Measurements from ENCODE around the gene SPOCK1.

The SPOCK1 gene

DNA sequence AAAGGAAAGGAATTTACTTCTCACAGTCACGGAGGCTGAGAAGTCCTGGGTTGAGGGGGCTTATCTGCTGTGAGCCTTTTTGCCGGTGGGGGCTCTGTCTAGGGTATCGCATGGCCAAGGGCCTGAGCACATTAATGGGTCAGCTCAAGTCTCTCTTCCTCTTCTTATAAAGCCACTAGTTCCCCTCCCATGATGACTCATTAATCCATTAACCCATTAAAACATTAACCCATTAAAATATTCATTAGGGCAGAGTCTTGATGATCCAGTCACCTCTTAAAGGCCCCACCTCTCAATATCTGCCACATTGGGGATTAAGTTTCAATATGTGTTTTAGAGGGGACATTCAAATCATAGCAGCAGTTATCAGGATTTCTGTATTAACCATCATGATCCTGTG lies 406.3 kb downstream of the SPOCK1 start:
- no peak for DNase-seq

DNA sequence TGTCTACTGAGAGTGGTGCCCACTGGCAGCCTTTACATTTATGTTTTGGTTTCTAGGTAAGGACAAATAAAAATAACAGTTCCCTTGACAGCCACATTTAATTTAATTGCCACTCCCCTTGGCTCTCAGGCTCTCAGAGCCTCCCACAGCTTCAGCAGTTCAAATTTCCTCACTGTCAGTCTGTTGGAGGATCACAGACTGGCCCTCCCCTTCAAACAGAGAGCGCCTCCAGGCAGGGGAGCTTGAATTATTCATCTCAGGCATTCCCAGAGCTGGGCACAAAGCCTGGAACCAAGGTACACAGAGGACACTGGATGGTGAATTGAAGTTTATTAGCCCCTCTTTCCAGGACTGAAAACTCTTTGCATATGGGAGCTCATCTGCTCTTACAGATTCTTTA lies 407.7 kb downstream of the SPOCK1 start:
- no peak for DNase-seq

DNA sequence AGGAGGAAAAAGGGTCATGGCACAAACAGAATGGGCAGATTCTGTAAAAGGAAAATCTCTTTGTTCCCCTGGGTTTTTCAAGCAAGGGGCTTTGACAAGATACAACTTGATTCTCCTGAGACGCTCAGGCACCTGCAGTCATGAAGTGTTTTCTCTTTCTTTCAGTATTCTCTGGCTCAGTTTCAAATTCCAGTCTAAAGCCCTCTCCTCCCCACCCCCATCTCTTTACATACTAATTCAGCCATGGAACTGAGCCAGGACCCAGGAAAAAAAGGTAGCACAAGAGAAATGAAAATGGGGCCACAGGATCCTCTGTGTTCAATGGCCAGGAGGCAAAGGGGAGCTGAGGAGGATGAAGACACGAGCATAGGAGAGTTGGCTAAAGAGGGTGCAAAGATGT lies 408.4 kb downstream of the SPOCK1 start:
- DNase-seq, result no peak

DNA sequence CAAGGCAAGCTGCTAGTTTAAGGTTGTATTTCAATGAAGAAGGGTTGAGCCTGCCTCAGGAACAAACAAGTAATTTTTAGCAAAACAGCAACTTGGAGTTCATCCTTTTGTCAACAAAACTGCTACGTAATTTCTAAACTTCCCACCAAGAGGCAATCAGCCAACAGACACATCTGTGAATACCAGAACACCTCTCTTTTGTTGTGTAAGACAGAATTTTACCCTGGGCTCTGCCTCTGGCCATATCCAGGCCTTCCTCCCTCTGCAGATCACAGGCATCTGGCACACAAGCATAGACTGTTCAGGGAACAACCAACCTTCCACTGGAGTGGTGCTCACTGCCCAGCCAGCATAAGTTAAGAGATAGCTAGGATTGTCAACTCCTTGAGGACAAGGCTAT lies 409.0 kb downstream of the SPOCK1 start:
- no peak for DNase-seq

DNA sequence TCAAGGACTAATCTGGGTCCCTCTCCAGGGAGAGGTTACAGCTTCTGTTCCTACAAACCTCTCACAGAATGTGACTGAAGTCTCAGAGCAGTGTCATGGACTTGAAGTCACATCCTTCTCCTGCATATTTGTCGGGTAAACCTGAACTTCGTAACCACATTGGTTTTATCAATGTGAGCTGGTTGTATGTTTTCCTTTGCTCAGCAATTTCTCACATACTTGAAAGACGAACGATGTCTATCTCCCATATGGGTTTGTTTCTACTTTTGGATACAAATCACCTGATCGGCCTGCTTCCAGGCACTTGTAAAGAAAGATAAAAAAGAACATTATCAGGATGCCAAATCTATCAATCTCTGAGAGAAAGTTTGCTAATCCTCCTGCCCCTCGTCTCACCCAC lies 411.0 kb downstream of the SPOCK1 start:
- DNase-seq, result no peak

DNA sequence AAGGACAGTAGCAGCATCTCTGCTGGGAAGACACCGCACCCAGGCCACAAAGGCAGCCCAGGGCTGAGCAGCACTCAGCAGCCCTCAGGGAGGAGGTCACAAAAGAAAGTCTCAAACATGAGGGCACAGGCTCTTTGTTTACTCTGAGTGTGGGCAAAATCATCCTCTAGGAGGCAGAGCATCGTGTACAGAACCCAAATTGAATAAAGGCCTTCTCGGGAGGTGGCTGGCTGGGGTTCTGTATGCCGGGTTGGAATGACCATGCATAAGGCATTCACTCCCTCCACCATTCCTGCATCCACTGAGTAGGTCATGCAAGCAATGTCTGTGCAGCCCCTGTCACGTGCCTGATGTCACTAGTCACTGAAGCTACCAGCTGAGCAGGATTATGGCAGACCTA lies 412.8 kb downstream of the SPOCK1 start:
- DNase-seq, result no peak

DNA sequence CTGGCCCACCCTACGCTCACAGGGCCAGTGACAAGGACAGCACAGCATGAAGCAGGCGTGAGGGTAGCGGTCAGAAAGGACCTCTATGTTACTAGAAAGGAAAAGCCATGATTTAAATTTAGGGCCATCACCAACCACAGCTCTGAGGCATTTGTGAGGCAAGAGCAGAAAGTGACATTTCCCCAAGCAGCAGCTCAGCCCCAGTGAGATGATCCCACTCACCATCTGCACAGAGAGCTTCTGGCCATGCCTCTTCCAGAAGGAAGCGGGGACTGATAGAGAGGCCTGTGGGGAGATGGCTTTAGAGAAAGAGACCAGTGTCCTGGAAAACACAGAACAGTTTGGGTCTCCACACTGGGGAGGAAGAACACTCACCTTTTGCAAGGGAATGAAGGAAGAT lies 413.9 kb downstream of the SPOCK1 start:
- DNase-seq, result no peak

DNA sequence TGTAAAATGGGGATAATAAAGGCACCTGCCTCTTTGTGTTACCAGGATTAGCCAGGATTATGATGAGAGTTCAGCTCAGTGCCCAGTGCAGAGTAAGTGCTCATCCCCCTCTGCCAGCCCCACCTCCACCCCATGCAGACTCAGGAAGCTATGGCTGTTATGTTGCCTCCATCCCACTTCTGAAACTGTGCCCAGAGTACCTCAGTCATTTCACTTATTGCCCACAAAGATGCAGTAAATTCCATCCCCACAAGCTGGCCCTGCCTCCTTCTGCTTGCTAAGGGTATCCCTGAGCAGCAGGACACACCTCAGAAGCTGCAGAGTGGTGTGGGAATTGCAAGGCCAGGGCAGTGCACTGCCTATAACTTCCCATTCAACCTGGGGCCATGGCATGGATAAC lies 415.1 kb downstream of the SPOCK1 start:
- no peak for DNase-seq

DNA sequence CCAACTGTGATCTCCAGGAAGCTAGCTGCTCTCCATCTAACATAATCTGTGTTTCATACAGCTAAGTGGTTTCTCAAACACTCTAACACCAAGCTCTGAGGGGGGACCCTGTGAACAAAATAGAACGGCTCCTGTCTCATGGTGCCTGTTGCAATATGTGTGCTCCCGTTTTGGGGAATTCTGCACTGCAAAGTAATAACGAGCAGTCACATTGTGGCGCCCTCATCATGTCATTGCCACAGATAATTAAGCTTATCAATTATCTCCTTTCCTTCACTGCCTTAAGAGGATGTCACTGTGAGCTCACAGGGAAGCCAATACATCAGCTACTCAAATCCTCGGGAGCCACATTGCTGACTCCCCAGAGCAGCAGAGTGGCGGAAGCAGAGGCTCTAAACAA lies 416.2 kb downstream of the SPOCK1 start:
- no peak for DNase-seq

DNA sequence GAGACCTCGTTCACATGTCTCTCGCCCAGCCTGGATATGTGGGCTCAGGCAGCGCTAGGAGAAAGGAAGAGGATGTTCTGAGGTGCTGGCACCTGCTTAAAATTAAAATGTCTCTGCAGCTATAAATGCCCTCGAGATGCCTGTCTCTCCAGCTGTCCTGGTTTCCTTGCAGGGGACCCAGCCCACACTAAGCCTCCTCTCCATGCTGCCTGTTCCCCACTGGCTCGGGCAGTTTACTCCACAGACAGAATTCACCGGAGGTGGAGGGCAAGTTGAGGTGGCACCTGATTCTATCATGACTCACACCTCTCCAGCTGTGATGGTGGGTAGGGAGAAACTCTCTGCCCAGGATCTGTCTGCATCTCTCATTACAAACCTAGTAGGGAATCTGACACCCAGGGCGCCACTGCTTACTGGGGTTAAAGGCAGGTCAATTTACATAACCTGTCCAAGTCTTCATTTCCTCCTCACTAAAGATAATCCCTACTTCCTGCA lies 420.9 kb downstream of the SPOCK1 start:
- DNase-seq, result no peak

DNA sequence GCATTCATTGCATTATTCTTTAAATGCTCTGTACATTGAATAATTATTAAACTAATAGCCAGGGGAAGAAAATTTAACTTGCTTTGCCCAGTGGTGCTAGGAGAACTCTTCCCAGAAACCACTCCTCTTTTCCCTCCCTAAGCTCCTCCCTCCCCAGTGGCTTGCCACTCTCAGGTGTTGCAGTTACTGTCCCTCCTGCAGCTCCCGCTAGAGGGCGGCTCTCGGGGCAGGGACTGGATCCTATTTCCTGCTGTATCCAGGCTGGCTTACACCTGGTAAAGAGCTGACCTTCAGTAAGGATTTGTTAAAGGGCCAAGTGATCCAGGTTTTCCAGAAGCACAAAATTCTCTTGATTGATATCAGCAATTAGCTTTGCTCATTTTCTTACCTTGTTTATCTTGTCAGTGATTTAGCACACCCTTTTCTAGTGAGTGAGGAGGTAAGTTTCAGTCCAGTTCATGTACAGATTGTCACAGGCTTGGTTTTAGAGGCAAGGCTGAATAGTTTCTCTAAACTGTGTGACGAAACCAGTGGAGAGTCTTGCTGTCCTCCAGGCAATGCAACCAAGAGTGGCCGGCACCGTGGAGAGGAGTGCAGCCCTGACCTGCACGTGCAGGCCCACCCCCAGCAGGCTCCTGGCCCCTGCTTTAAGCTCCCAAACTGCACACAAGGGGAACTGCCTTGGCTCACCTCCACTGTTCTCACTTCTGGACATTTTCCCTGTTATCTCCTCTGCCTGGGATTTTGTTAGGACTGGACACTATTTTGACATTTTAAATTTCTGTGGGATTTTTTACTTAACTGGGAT lies 423.8 kb downstream of the SPOCK1 start:
- DNase-seq, result peak; percentile 43

DNA sequence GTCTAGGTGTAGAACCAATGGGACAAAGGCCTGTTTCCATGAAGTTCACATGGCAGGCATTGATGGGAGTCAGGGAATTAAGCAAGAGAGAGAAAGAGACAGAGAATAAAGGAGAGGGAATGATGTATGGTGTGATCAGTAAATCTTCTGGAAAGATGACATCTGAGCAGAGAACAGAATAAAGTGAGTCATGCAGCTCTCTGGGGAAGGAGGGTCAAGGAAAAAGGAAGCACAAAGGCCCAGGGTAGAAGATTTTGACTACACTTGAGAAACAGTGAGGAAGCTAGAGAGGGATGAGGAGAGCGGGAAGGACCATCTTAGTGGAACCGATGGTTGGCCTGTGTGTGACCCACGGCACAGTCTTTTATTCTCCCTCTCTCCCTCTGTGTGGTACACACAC lies 425.9 kb downstream of the SPOCK1 start:
- DNase-seq, result no peak

DNA sequence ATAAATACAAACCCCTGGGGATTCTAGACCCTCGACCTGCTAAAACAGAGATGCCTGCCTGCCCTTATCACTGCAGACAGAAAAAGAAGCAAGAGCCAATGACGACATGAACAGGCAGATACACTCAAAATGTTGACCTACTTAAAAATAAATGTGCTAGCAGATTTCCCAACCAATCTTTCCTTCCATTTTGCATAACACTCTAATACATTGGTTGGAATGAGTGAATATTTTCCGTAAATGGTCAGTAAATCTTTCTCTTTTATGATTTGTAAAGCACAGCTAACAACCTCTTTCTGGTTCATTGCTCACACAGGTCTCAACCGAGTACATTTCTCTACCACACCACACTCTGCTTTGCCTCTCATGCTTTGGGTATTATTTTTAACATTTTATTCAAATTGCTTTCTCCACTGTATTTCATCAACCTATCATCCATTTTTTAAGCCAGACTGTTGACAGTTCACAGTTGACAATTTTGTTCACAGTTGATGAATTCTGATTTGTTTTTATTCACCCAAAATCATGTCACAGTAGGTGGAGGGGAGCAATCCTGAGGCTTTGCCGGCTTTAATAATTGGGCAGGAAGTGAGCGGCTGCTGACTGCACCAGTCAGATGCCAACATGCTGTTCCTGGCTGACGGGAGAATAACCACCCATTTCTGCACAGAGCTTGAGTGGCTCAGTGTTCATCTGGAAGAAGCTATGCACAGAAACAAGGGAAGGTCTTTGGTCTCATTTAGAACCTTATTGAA lies 426.6 kb downstream of the SPOCK1 start:
- DNase-seq, result no peak

DNA sequence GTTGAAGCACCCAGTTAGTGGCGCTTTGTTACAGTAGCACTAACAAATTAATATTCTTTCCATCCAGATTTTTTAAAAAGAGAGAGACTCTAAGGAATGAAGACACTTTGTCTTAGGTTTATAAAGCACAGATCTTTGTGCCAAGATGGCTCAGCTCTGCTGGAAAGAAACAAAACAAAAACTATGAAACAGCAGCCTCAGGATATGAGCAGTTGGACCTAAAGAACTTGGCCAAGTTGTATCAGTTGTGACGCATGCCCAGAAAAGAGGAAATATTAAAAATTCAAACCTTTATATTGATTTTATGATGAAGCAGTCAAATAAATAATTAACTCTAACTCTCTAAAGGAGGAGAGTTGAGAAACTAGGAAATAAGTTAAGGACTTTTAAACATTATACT lies 427.2 kb downstream of the SPOCK1 start:
- DNase-seq, result no peak

DNA sequence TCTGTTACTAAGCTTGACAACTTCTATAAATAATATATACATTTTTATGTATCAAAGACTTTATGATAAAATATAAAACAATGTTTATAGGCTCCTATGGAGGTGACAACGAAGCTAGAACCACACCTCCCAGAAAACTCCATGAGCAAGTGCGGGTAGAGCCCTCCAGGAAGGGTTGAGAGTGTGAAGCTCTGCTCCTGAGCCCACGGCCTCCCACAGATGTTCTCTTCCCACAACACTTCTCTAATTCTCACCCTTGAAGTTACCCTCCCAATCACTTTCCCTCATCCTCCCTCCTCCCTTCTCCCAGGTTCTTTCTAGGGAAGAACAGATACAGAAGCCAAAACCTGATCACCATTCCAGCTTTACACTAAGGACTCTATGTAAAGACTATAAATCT lies 427.6 kb downstream of the SPOCK1 start:
- no peak for DNase-seq

DNA sequence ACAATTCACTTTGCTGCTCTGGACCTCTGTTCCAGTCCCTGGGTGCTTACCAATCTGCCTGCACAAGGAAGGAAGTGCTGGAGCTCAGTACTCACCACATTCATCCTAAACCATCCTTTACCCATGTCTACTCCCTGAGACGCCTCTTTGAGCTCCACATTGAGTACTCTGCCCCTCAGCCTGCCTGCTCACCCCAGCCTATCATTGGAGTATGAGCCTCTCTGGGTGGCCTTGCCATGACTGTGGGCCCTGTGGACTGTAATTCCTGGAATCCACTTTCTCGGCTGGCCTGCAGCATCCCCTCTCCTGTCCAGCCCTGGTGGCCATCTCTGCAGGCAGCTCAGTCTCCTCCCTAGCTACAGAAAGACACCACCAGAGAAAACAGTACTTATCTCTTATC lies 428.6 kb downstream of the SPOCK1 start:
- DNase-seq, result no peak

DNA sequence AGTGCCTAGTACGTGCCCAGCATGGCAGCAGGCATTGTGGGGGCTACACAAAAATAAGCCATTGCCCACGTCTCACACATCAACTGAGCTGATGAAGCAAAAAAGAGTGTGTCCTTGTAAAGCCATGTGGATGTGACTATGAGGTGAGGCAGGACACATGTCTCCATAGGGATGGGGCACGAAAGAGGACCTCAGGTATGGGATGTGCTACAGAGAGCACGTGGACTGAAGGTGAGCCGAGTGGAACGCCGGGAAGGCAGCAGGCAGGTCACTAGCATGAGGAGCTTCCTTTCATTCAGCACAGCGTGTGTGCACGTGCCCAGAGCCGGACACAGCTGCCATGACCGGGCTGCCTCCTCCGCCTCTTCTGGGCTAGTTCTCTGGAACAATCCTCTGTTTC lies 429.8 kb downstream of the SPOCK1 start:
- no peak for DNase-seq

DNA sequence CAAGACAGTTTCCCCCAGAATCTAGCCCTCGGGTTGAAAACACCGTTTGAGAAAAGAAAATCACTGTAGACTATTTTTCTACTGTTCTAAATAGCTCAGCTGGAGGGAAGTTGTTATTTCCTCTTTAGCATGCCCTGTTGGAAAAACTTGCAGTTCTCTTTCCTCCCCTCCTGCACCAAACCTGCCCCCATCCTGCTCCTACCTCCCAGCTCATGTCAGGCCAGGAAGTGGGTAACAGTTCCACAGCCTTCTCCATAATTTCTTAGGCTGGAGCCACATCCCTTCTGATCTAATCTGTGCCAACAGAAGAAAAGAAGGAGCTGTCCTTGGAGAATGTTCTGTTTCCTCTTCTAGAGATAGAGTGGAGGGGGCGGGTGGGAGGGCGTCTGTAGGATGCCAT lies 437.7 kb downstream of the SPOCK1 start:
- no peak for DNase-seq

DNA sequence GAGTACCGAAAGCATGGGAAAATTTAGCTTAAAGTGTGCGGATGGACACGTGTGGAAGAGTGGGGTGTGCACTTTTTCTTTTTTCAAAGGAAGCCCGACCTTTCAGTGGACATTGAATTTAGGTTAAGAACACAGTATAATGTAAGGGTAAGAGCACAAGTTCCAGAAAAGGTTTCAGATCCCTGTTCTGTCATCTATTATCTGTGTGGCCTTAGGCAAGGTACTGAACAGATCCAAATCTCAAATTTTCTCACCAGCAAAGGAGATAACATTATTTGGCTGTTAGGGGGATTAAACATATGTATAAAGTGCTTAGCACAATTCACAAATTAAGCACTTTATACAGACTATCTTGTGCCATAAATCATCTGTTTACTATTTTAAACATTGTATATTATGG lies 441.0 kb downstream of the SPOCK1 start:
- DNase-seq, result no peak

DNA sequence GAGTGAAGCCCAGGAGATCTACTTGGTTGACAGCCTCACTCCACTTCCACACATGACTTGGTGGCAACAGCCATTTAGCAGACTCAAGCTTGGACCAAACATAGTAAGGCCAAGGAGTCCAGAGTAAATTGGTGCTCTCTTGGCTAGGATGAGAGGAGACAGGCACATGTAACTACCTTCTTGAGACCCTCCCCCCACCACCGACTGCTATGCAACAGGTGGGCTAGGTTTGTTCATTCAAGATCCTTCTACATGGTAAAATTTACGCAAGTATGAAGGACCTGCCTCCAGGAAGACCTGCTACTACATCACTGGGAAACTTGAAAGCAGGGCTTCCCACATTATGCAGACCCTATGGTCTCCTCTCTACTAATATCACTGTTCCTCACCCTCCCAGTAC lies 442.4 kb downstream of the SPOCK1 start:
- DNase-seq, result no peak

DNA sequence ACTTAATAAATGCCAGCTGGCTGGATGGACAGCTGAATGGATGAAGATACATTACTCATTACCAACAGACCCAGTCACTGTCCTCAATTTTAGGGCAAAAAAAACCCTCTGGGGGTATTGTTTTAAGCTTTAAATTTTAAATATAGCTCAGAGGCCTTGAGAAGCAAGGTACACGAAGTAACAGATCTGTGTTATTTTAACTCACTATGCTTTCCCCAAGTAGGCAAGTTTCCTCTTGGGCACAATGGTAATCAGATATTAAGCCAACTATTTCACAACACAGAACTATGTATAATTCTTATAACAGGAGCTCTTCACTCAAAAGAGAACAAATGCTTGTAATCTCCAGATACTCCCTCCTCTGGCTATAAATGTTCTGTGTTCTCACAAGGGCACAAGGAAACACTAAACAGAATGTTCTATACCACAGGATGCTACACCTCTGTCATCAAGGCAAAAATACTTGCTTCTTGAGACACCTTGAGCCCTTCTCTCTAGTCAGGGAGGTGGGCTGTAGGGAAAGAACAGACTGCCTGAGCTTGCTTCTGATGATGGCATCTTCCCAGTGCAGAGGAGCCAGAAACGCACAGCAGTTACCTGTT lies 443.8 kb downstream of the SPOCK1 start:
- no peak for DNase-seq

DNA sequence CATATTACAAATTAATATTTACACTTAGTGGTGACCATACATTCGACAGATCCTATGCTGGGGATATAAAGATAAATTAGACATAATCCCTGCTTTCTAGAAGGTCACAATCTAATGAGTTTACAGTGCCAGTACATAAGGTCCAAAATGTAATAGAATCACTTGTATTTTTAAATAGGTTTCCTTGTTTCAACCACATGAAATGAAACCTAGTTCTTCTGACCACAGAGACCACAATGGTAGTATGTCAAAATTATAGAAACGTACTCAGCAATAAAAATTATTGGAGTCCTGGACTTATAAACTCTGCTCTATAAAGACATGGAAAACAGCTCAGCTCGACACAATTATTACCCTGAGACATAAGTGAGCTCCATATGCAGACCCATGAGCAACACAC lies 444.3 kb downstream of the SPOCK1 start:
- no peak for DNase-seq

DNA sequence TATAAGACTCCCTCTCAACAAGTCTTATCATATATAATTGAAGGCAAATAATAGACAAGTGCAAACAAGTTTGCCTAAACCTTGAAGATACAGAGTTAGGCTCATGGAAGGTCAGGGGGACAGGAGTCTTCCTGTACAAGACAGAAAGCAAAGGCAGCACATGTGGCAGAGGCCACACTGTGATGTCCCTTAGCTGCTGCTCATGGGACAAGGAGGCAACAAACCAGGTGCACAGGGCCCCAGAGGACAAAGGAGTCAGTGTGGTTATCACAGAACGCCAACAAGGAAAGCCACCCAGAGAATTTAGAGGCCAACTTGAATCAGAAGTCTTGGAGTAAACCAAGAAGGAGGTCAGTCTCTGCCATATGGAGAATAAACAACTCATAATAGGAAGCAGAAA lies 444.8 kb downstream of the SPOCK1 start:
- DNase-seq, result no peak

DNA sequence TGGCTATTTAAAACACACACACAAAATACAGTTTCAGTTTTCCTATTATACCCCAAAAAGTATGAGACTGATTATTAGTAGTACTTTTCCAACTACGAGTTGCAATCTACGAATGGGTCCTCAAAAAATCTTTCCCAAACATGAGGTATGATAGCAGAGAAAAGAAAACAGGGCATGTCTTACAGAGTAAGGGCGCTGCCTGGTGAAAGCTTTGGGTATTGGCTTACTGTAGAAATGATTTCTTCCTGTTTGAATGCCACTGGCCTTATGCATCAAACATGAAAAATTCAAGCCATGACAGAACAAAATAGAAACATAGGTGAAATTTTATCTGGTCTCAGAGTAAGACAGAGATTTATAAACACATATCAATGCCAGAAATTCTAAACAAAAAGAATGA lies 448.0 kb downstream of the SPOCK1 start:
- no peak for DNase-seq
